Sigmoid colon (tissue), 7 donors: ENCODE data around the gene UBXN1. TPM values are rescaled to one million over a fixed set of nuclear protein-coding genes. Genes with fewer than 3 reads are reported as not detected.

Experiments
- DNase-seq: peaks from one replicate; pipeline ENCODE4 v3.0.0-alpha.2; 2019
- H3K27ac ChIP-seq, 4 donors: fragments of 200-600 bp; sonication (generic); one replicate each; pipeline ENCODE4 v1.5.1; 2016 to 2019; ENCODE audit warnings: mild to moderate bottlenecking in 1 of 4
- H3K27me3 ChIP-seq, 3 donors: fragments of 200-600 bp; sonication (generic); one replicate each; pipeline ENCODE4 v1.5.1; 2019; ENCODE audit warnings: mild to moderate bottlenecking in 1 of 3
- H3K36me3 ChIP-seq, 4 donors: fragments of 200-600 bp; sonication (generic); one replicate each; pipeline ENCODE4 v1.5.1; 2016 to 2019
- H3K4me1 ChIP-seq, 4 donors: fragments of 200-600 bp; sonication (generic); one replicate each; pipeline ENCODE4 v1.5.1; 2017 to 2019
- H3K4me3 ChIP-seq, 4 donors: fragments of 200-600 bp; sonication (generic); one replicate each; pipeline ENCODE4 v1.5.1; 2017 to 2019; ENCODE audit warnings: mild to moderate bottlenecking in 2 of 4, moderate library complexity in 1 of 4
- H3K9me3 ChIP-seq, 4 donors: fragments of 200-600 bp in 3 of 4; sonication (generic) in 3 of 4; one replicate each; pipeline versions ENCODE4 v1.5.1 to v1.6.1; 2013 to 2019
- CTCF ChIP-seq, 4 experiments: fragments of 450-650 bp in 3 of 4; fragments of 200-600 bp in 1 of 4; IDR thresholded peaks; one replicate each; pipeline ENCODE4 v1.5.1; 2016 to 2019; ENCODE audit warnings: antibody characterized with exemption in 4 of 4, mild to moderate bottlenecking in 3 of 4, moderate library complexity in 2 of 4
- EP300 ChIP-seq, 4 donors: sonication (generic); formaldehyde crosslinking; IDR thresholded peaks; one replicate each; pipeline ENCODE4 v1.6.1; 2017; ENCODE audit warnings: antibody characterized with exemption in 4 of 4
- POLR2A ChIP-seq, 2 donors: fragments of 450-650 bp; IDR thresholded peaks; one replicate each; pipeline ENCODE4 v1.6.1; 2016; ENCODE audit warnings: antibody characterized with exemption in 2 of 2, mild to moderate bottlenecking in 2 of 2, moderate library complexity in 2 of 2
- POLR2AphosphoS5 ChIP-seq, 4 donors: sonication (generic); formaldehyde crosslinking; IDR thresholded peaks; one replicate each; pipeline ENCODE4 v1.6.1; 2017; ENCODE audit warnings: antibody characterized with exemption in 4 of 4
- WGBS, 2 donors: extraction: QIAGEN DNeasy Blood & Tissue Kit; methylation state at CpG; one replicate each; pipeline ENCODE4 v1.1.7; 2013; 5-methylcytosine and 5-hydroxymethylcytosine counted together
- intact Hi-C: fragments of 100-400 bp; cut with DNase I; formaldehyde crosslinking; loops from one replicate; pipeline ENCODE4 v1.15.1; 2023
- polyA plus RNA-seq, 3 donors: library from polyadenylated mRNA; stranded (reverse); fragments of 200-250 nt; gene quantifications; one replicate each; pipeline ENCODE4 v1.2.3, GENCODE V29; 2013
- total RNA-seq, 4 donors: library from RNA; depleted of rRNA; stranded (reverse); fragments of >200 nt; gene quantifications; one replicate each; pipeline ENCODE4 v1.1.0, GENCODE V29; 2016
- donor health status: healthy with polysubstance abuse.
- donor health status: Bipolar disorder and iron deficiency.
- donor health status: healthy.

UBXN1 gene
- total and polyA plus RNA-seq, 7 donors, result 132 to 298 (median 177) TPM

DNA sequence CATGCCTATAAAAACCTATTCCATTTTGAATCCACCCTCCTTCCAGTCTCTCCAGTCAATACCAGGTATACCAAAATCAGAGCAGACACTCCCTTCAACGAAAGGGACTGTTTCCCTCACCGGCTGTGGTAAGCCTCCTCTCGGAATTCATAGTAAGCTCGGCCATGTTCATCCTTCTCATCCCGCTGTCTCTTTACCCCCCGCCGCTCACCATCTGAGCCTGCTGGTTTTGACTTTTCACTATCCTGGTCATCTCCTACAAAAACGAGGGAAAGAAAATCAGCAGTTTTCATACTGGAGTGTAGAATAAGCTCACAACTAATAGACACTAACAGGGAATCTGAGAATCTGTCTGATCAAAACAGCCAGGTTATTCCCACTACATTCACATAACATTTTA is 45.3 kb upstream of the UBXN1 start:
- H3K27me3 ChIP-seq, result no peaks in the 10 kb centered on the region
- no peaks in the 10 kb centered on the region for H3K9me3 ChIP-seq
- H3K4me1 ChIP-seq, result peaks cover 0 to 39% (median 33%) of the 10 kb centered on the region in 4 donors
- intact Hi-C loops, result no loop called here
- TF ChIP-seq POLR2A (IDR thresholded peaks at IDR 0.05) (no peak), CTCF (IDR thresholded peaks at IDR 0.05) (no peak), POLR2AphosphoS5 (IDR thresholded peaks at IDR 0.05) (no peak), EP300 (IDR thresholded peaks at IDR 0.05) (no peak)
- H3K36me3 ChIP-seq, result peaks cover 40 to 52% (median 47%) of the 10 kb centered on the region in 4 donors
- peak; percentile 22 for DNase-seq
- peak overlapping the region in 3 of 4 donors; percentile 96 to 97 (median 97) for H3K27ac ChIP-seq
- 39 to 64% methylated on average over 8 of the region's 8 CpGs for WGBS, 2 donors
- H3K4me3 ChIP-seq, result peak overlapping the region in 2 of 4 donors; percentile 97 to 98

DNA sequence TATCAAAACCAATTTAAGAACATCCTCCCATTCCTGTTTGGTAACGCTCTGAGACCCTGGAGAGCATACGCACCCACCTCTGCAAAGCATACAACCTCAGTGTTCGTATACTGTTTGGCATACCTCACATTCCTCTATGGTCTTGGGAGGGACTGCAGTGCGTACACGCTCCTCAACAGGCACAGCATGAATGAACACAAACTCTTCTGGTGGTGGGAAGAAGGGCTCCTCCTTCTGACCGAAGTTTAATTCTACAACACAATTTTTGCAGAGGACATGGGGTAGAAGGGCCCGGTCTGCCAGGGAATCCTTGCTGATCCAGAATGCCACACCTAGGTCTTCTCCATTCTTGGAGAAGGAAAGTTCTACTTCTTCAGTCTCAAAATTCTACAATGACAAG is 43.1 kb upstream of the UBXN1 start:
- H3K4me3 ChIP-seq, result no peak overlapping the region
- TF ChIP-seq EP300 (IDR thresholded peaks at IDR 0.05) (no peak), CTCF (IDR thresholded peaks at IDR 0.05) (no peak), POLR2A (IDR thresholded peaks at IDR 0.05) (no peak)
- H3K4me1 ChIP-seq, result peaks cover 0 to 38% (median 31%) of the 10 kb centered on the region in 4 donors
- WGBS, 2 donors, result 75 to 83% methylated on average over 7 of the region's 7 CpGs
- H3K9me3 ChIP-seq, result no peaks in the 10 kb centered on the region
- H3K27ac ChIP-seq, result no peak overlapping the region
- peaks cover 59 to 73% (median 67%) of the 10 kb centered on the region in 4 donors for H3K36me3 ChIP-seq
- peak; percentile 20 for DNase-seq
- H3K27me3 ChIP-seq, result no peaks in the 10 kb centered on the region
- intact Hi-C loops, result no loop called here

DNA sequence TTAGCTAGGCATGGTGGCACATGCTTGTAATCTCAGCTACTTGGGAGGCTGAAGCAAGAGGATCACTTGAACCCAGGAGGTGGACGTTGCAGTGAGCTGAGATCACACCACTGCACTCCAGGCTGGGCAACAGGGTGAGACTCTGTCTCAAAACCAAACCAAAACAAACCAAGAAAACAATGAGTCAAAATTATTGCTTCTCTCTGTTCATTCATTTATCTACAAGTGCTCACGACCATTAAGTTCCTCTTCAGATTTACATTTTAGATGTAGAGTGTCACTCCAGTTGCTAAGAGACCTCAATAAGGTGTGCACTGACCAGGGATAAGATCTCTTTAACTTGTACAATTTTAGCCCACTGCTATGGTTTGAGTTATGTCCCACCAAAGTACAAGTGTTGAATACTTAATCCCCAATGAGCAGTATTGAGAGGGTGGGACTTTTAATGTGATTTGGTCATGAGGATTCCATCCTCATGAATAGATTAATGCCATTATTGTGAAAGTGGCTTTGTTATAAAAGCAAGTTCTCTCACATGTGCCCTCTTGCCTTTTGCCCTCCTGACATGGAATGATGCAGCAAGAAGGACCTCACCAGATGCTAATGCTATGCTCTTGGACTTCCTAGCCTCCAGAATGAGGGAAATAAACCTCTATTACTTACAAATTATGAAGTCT is 40.6 kb upstream of the UBXN1 start:
- Histone ChIP-seq H3K27me3 (no peaks in the 10 kb centered on the region), H3K9me3 (no peaks in the 10 kb centered on the region), H3K4me1 (peaks cover 0 to 18% (median 14%) of the 10 kb centered on the region in 4 donors), H3K36me3 (peaks cover 84 to 99% (median 92%) of the 10 kb centered on the region in 4 donors), H3K27ac (no peak overlapping the region), H3K4me3 (no peak overlapping the region)
- intact Hi-C loops, result no loop called here
- TF ChIP-seq CTCF (IDR thresholded peaks at IDR 0.05), result no peak
- DNase-seq, result no peak
- WGBS, 2 donors, result 77 to 81% methylated on average over 2 of the region's 2 CpGs

- intact Hi-C loops, result no loop called here
- TF ChIP-seq CTCF (IDR thresholded peaks at IDR 0.05), result no peak
- no peak for TF ChIP-seq POLR2AphosphoS5 (IDR thresholded peaks at IDR 0.05)
- TF ChIP-seq EP300 (IDR thresholded peaks at IDR 0.05), result no peak
- no peak for TF ChIP-seq POLR2A (IDR thresholded peaks at IDR 0.05)
- no peaks in the 10 kb centered on the region for H3K9me3 ChIP-seq
- no peak overlapping the region for H3K4me3 ChIP-seq
- peaks cover 0 to 3% (median 0%) of the 10 kb centered on the region in 4 donors for H3K4me1 ChIP-seq
- no peak overlapping the region for H3K27ac ChIP-seq
- no peak for DNase-seq
- H3K27me3 ChIP-seq, result no peaks in the 10 kb centered on the region
- 90 to 96% methylated on average over 11 of the region's 11 CpGs for WGBS, 2 donors
- peaks cover 78 to 99% (median 84%) of the 10 kb centered on the region in 4 donors for H3K36me3 ChIP-seq
Measured at GRCh38 chr11:62716816-62717215, 37.9 kb upstream of the UBXN1 start.

- no peak overlapping the region for H3K4me3 ChIP-seq
- H3K4me1 ChIP-seq, result no peaks in the 10 kb centered on the region
- no peaks in the 10 kb centered on the region for H3K9me3 ChIP-seq
- no peak for DNase-seq
- TF ChIP-seq CTCF (IDR thresholded peaks at IDR 0.05), result no peak
- no peak for TF ChIP-seq EP300 (IDR thresholded peaks at IDR 0.05)
- no peak for TF ChIP-seq POLR2A (IDR thresholded peaks at IDR 0.05)
- TF ChIP-seq POLR2AphosphoS5 (IDR thresholded peaks at IDR 0.05), result no peak
- no peaks in the 10 kb centered on the region for H3K27me3 ChIP-seq
- peaks cover 72 to 99% (median 82%) of the 10 kb centered on the region in 4 donors for H3K36me3 ChIP-seq
- no peak overlapping the region for H3K27ac ChIP-seq
- intact Hi-C loops, result no loop called here
- 80 to 86% methylated on average over 5 of the region's 5 CpGs for WGBS, 2 donors
Measured at GRCh38 chr11:62716206-62716605, 37.3 kb upstream of the UBXN1 start.
